Lower leg skin (tissue), 4 donors: ENCODE data around the gene DYNC1I2. TPM values are rescaled to one million over a fixed set of nuclear protein-coding genes. Genes with fewer than 3 reads are reported as not detected.

ENCODE experiments used
- DNase-seq, 2 donors: peaks; one replicate each; pipeline ENCODE4 v3.0.0-alpha.2; 2019; ENCODE audit warnings: low spot score in 2 of 2
- H3K4me3 ChIP-seq: fragments of 200-600 bp; sonication (generic); 2 replicates; pipeline ENCODE4 v1.5.1; 2017; ENCODE audit warnings: mild to moderate bottlenecking, low read depth; ENCODE audit not compliant: poor library complexity, severe bottlenecking
- CTCF ChIP-seq, 3 donors: fragments of 450-650 bp; IDR thresholded peaks; one replicate each; pipeline ENCODE4 v1.5.1; 2016; ENCODE audit warnings: antibody characterized with exemption in 3 of 3, mild to moderate bottlenecking in 3 of 3, moderate library complexity in 2 of 3
- POLR2A ChIP-seq, 2 donors: fragments of 450-650 bp; IDR thresholded peaks; one replicate each; pipeline ENCODE4 v1.6.1; 2016 to 2017; ENCODE audit warnings: antibody characterized with exemption in 2 of 2, mild to moderate bottlenecking in 1 of 2, moderate library complexity in 1 of 2
- WGBS, 2 donors: methylation state at CpG; one replicate each; pipeline ENCODE4 v1.1.5; 2018; 5-methylcytosine and 5-hydroxymethylcytosine counted together
- intact Hi-C: fragments of 100-400 bp; cut with DNase I; formaldehyde crosslinking; loops from one replicate; pipeline ENCODE4 v1.15.0; 2023; ENCODE audit warnings: low total_unique reads
- total RNA-seq, 4 donors: library from RNA; depleted of rRNA; stranded (reverse); fragments of >200 nt; gene quantifications; one replicate each; pipeline ENCODE4 v1.1.0, GENCODE V29; 2016

Gene DYNC1I2
- total RNA-seq, 4 donors from 2014 or later, result 74.8 to 87.8 (median 80.0) TPM

GRCh38 chr2:171668183-171668582 is 19.1 kb upstream of the DYNC1I2 start:
- no peak for DNase-seq
- TF ChIP-seq CTCF (IDR thresholded peaks at IDR 0.05) (no peak), POLR2A (IDR thresholded peaks at IDR 0.05) (no peak)
- 59 to 88% methylated on average over 5 of the region's 5 CpGs for WGBS, 2 donors
- intact Hi-C loops, result no loop called here
- H3K4me3 ChIP-seq, result no peak overlapping the region

GRCh38 chr2:171669121-171669520 is 18.1 kb upstream of the DYNC1I2 start:
- H3K4me3 ChIP-seq, result no peak overlapping the region

GRCh38 chr2:171670655-171671054 is 16.6 kb upstream of the DYNC1I2 start:
- H3K4me3 ChIP-seq, result no peak overlapping the region
- TF ChIP-seq CTCF (IDR thresholded peaks at IDR 0.05) (no peak), POLR2A (IDR thresholded peaks at IDR 0.05) (no peak)
- no peak for DNase-seq
- intact Hi-C loops, result no loop called here

More at GRCh38 chr2:171669121-171669520, 18.1 kb upstream of the DYNC1I2 start:
- no peak for TF ChIP-seq CTCF (IDR thresholded peaks at IDR 0.05)
- TF ChIP-seq POLR2A (IDR thresholded peaks at IDR 0.05), result no peak
- no peak for DNase-seq
- 52 to 57% methylated on average over 3 of the region's 3 CpGs for WGBS, 2 donors
- intact Hi-C loops, result no loop called here

- 86 to 90% methylated on average over 7 of the region's 7 CpGs for WGBS, 2 donors
- H3K4me3 ChIP-seq, result no peak overlapping the region
- TF ChIP-seq POLR2A (IDR thresholded peaks at IDR 0.05), result no peak
- TF ChIP-seq CTCF (IDR thresholded peaks at IDR 0.05), result no peak
- DNase-seq, result no peak
- intact Hi-C loops, result no loop called here
Observed at GRCh38 chr2:171671867-171672266, 15.4 kb upstream of the DYNC1I2 start.

- WGBS, 2 donors, result 72 to 91% methylated on average over 1 of the region's 1 CpG
- DNase-seq, result no peak
- intact Hi-C loops, result no loop called here
Observed at GRCh38 chr2:171673905-171674304, 13.4 kb upstream of the DYNC1I2 start.

More at GRCh38 chr2:171673905-171674304, 13.4 kb upstream of the DYNC1I2 start:
- no peak for TF ChIP-seq POLR2A (IDR thresholded peaks at IDR 0.05)
- no peak for TF ChIP-seq CTCF (IDR thresholded peaks at IDR 0.05)
- H3K4me3 ChIP-seq, result no peak overlapping the region
